ENCODE measurements around the gene MUC5B.

DNA sequence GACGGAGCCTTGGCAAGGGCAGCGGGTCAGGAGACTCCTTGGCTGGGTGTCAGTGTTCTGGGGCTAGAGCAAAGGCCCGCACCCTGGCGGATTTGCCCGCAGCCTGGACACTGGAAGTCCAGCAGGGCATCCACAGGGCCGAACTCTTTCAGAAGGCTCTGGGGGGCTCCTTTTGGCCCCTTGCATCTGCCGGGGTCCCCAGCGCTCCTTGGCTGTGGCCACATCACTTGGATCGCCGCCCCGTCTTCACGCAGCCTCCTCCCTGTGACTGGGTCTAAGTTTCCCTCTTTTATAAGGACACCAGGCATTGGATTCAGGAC, 45.1 kb upstream of the MUC5B start:
- TF ChIP-seq, protein P1, sequence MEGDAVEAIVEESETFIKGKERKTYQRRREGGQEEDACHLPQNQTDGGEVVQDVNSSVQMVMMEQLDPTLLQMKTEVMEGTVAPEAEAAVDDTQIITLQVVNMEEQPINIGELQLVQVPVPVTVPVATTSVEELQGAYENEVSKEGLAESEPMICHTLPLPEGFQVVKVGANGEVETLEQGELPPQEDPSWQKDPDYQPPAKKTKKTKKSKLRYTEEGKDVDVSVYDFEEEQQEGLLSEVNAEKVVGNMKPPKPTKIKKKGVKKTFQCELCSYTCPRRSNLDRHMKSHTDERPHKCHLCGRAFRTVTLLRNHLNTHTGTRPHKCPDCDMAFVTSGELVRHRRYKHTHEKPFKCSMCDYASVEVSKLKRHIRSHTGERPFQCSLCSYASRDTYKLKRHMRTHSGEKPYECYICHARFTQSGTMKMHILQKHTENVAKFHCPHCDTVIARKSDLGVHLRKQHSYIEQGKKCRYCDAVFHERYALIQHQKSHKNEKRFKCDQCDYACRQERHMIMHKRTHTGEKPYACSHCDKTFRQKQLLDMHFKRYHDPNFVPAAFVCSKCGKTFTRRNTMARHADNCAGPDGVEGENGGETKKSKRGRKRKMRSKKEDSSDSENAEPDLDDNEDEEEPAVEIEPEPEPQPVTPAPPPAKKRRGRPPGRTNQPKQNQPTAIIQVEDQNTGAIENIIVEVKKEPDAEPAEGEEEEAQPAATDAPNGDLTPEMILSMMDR (conservative IDR thresholded peaks at IDR 0.05; ENCODE audit: low read depth, low read length) = no peak
- TF ChIP-seq EZH2 (IDR thresholded peaks at IDR 0.05; ENCODE audit: borderline replicate concordance, low read depth, low read length, poor library complexity, severe bottlenecking) = no peak
